OCI-LY1 (cell line): ENCODE measurements around the gene ATP6V0B.

Experiments used
- H2AFZ ChIP-seq: fragments of 200-600 bp; sonication (generic), shearing (Covaris generic); 2 replicates; pipeline ENCODE4 v1.6.0; 2014; ENCODE audit warnings: antibody characterized with exemption, mild to moderate bottlenecking, low read length
- H3F3A ChIP-seq: fragments of 200-600 bp; sonication (generic), shearing (Covaris generic); 2 replicates; pipeline ENCODE4 v1.6.0; 2014; ENCODE audit warnings: mild to moderate bottlenecking, antibody characterized with exemption, low read length, moderate library complexity; ENCODE audit not compliant: insufficient read depth
- H3K27ac ChIP-seq: fragments of 200-600 bp; sonication (generic); 2 replicates; pipeline ENCODE4 v1.5.1; 2014; ENCODE audit warnings: low read length, mixed run types, mild to moderate bottlenecking, low read depth; ENCODE audit not compliant: poor library complexity, severe bottlenecking
- H3K27me3 ChIP-seq: fragments of 200-600 bp; sonication (generic); 2 replicates; pipeline ENCODE4 v1.6.0; 2014; ENCODE audit warnings: antibody characterized with exemption, mild to moderate bottlenecking, low read length, moderate library complexity; ENCODE audit not compliant: insufficient read depth
- H3K36me3 ChIP-seq: fragments of 200-600 bp; sonication (generic); 2 replicates; pipeline ENCODE4 v1.6.1; 2014; ENCODE audit warnings: mild to moderate bottlenecking, antibody characterized with exemption, low read length, moderate library complexity, mixed read lengths; ENCODE audit not compliant: insufficient read depth
- H3K4me1 ChIP-seq: fragments of 200-600 bp; sonication (generic); 2 replicates; pipeline ENCODE4 v1.5.1; 2014; ENCODE audit warnings: mild to moderate bottlenecking, low read length, moderate library complexity; ENCODE audit not compliant: insufficient read depth, severe bottlenecking
- H3K4me2 ChIP-seq: fragments of 200-600 bp; sonication (generic), shearing (Covaris generic); 2 replicates; pipeline ENCODE4 v1.6.1; 2014; ENCODE audit warnings: low read length
- H3K4me3 ChIP-seq: fragments of 200-600 bp; sonication (generic); 2 replicates; pipeline ENCODE4 v1.5.1; 2014; ENCODE audit warnings: low read length, low read depth, mild to moderate bottlenecking, mixed read lengths; ENCODE audit not compliant: poor library complexity, severe bottlenecking
- H3K79me2 ChIP-seq: fragments of 200-600 bp; shearing (Covaris generic); 2 replicates; pipeline ENCODE4 v1.6.1; 2016; ENCODE audit warnings: mixed run types, low read length, mixed read lengths; ENCODE audit not compliant: insufficient read depth
- H3K9ac ChIP-seq: fragments of 200-600 bp; sonication (generic), shearing (Covaris generic); 2 replicates; pipeline ENCODE4 v1.6.1; 2014; ENCODE audit warnings: mild to moderate bottlenecking, low read length, mixed read lengths
- H3K9me2 ChIP-seq: fragments of 200-600 bp; sonication (generic), shearing (Covaris generic); 2 replicates; pipeline ENCODE4 v1.6.1; 2014; ENCODE audit warnings: low read depth, mild to moderate bottlenecking, low read length, mixed read lengths
- H3K9me3 ChIP-seq: fragments of 200-600 bp; shearing (Covaris generic); 2 replicates; pipeline ENCODE4 v1.6.1; 2014; ENCODE audit warnings: low read length, mixed read lengths
- H4K20me1 ChIP-seq: fragments of 200-600 bp; sonication (generic), shearing (Covaris generic); 2 replicates; pipeline ENCODE4 v1.6.0; 2016; ENCODE audit warnings: mild to moderate bottlenecking, low read length; ENCODE audit not compliant: insufficient read depth
- CTCF ChIP-seq: fragments of 200-600 bp; sonication (generic), shearing (Covaris generic); IDR thresholded peaks from 2 replicates; pipeline ENCODE4 v1.5.1; 2017; ENCODE audit warnings: mild to moderate bottlenecking, antibody characterized with exemption, low read length, moderate library complexity, mixed read lengths
- EZH2 ChIP-seq: fragments of 200-600 bp; sonication (generic), shearing (Covaris generic); IDR thresholded peaks from 2 replicates; pipeline ENCODE4 v1.8.0; 2017; ENCODE audit warnings: borderline replicate concordance, mixed run types, mild to moderate bottlenecking, antibody characterized with exemption, low read length, moderate library complexity, mixed read lengths

ATP6V0B gene

GRCh38 chr1:43958351-43959255, 16.2 kb upstream of the ATP6V0B start:
- Histone ChIP-seq H3K4me3 (no peak overlapping the region), H3K9me2 (no peaks in the 10 kb centered on the region), H3K79me2 (no peaks in the 10 kb centered on the region), H3K4me2 (no peak overlapping the region), H3K27ac (no peak overlapping the region), H4K20me1 (no peaks in the 10 kb centered on the region), H3K9ac (no peak overlapping the region), H3K9me3 (no peaks in the 10 kb centered on the region), H3K27me3 (no peaks in the 10 kb centered on the region), H3K4me1 (no peaks in the 10 kb centered on the region), H3F3A (no peaks in the 10 kb centered on the region), H3K36me3 (peaks cover 40% of the 10 kb centered on the region; the same call in 1 of the 2 replicates), H2AFZ (no peak overlapping the region)
- TF ChIP-seq EZH2: no peak
- TF ChIP-seq CTCF: no peak

- H3F3A ChIP-seq: no peaks in the 10 kb centered on the region
- H3K4me1 ChIP-seq: no peaks in the 10 kb centered on the region
- no peaks in the 10 kb centered on the region for H3K79me2 ChIP-seq
- no peak overlapping the region for H2AFZ ChIP-seq
- no peak overlapping the region for H3K9ac ChIP-seq
- no peaks in the 10 kb centered on the region for H3K27me3 ChIP-seq
- H3K9me3 ChIP-seq: no peaks in the 10 kb centered on the region
- peaks cover 40% of the 10 kb centered on the region; the same call in 1 of the 2 replicates for H3K36me3 ChIP-seq
- TF ChIP-seq EZH2: no peak
- no peak for TF ChIP-seq CTCF
- no peaks in the 10 kb centered on the region for H3K9me2 ChIP-seq
- H3K4me3 ChIP-seq: no peak overlapping the region
- no peaks in the 10 kb centered on the region for H4K20me1 ChIP-seq
- H3K27ac ChIP-seq: no peak overlapping the region
- H3K4me2 ChIP-seq: no peak overlapping the region
Measured at GRCh38 chr1:43960798-43961197, 14.0 kb upstream of the ATP6V0B start.

- no peaks in the 10 kb centered on the region for H4K20me1 ChIP-seq
- H3K9ac ChIP-seq: no peak overlapping the region
- H3K79me2 ChIP-seq: no peaks in the 10 kb centered on the region
- TF ChIP-seq CTCF: no peak
- TF ChIP-seq EZH2: no peak
- no peak overlapping the region for H3K4me2 ChIP-seq
- H3K27me3 ChIP-seq: no peaks in the 10 kb centered on the region
- H3K4me3 ChIP-seq: no peak overlapping the region
- H3K36me3 ChIP-seq: peaks cover 37% of the 10 kb centered on the region; the same call in 1 of the 2 replicates
- no peaks in the 10 kb centered on the region for H3K9me3 ChIP-seq
- no peaks in the 10 kb centered on the region for H3K9me2 ChIP-seq
- no peaks in the 10 kb centered on the region for H3K4me1 ChIP-seq
- no peak overlapping the region for H3K27ac ChIP-seq
- H3F3A ChIP-seq: no peaks in the 10 kb centered on the region
- H2AFZ ChIP-seq: no peak overlapping the region
Measured at GRCh38 chr1:43961692-43962091, 13.1 kb upstream of the ATP6V0B start.
